ENCODE results near the gene AGAP1. TPM values are rescaled to one million over a fixed set of nuclear protein-coding genes. Genes with fewer than 3 reads are reported as not detected.

AGAP1 gene
- total RNA-seq, 1 donor from 2014 or later = 43.9 TPM

DNA sequence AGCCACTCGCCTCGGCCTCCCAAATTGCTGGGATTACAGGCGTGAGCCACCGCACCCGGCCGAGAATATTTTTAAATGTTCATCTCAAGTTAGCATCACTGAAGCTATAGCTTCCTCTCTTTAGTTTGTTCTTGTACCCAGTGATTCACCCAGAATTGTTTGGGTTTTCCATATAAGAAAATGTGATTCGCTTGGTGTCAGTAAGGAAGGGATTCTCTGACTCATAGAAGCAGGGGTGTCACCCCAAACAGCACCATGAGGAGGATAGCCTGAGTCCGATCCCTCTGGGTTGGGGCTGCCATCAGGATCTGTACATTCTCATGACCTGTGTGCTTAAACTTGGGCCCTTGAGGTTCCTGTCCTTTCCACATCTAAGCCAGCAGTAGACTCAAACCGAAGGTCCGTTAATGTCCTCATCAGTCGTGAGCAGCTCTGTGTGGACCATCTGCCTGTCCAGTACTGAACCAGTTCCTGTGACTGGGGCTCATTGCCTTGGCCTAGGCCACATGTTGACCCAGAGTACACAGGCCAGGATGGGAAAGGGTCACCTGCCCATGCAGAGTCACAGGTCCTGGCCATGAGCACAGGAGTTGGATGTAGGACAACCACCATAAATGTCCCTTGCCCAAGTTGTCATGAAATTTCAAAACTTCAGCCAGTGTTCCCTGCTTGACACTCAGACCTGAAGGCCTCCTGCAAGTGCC is 362.5 kb downstream of the AGAP1 start:
- no peak for DNase-seq (ENCODE audit: low spot score)
- TF ChIP-seq, protein P1, sequence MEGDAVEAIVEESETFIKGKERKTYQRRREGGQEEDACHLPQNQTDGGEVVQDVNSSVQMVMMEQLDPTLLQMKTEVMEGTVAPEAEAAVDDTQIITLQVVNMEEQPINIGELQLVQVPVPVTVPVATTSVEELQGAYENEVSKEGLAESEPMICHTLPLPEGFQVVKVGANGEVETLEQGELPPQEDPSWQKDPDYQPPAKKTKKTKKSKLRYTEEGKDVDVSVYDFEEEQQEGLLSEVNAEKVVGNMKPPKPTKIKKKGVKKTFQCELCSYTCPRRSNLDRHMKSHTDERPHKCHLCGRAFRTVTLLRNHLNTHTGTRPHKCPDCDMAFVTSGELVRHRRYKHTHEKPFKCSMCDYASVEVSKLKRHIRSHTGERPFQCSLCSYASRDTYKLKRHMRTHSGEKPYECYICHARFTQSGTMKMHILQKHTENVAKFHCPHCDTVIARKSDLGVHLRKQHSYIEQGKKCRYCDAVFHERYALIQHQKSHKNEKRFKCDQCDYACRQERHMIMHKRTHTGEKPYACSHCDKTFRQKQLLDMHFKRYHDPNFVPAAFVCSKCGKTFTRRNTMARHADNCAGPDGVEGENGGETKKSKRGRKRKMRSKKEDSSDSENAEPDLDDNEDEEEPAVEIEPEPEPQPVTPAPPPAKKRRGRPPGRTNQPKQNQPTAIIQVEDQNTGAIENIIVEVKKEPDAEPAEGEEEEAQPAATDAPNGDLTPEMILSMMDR (IDR thresholded peaks at IDR 0.05; ENCODE audit: unreplicated experiment) = no peak
- Mint-ChIP-seq H3K4me3 (ENCODE audit: unreplicated experiment) (no peak overlapping the region), H3K4me1 (ENCODE audit: unreplicated experiment) (peaks cover 17% of the 10 kb centered on the region), H3K27me3 (ENCODE audit: unreplicated experiment) (peaks cover 2% of the 10 kb centered on the region), H3K27ac (ENCODE audit: unreplicated experiment) (no peak overlapping the region), H3K36me3 (ENCODE audit: low read depth, unreplicated experiment) (no peaks in the 10 kb centered on the region), H3K9me3 (ENCODE audit: unreplicated experiment) (no peaks in the 10 kb centered on the region)

DNA sequence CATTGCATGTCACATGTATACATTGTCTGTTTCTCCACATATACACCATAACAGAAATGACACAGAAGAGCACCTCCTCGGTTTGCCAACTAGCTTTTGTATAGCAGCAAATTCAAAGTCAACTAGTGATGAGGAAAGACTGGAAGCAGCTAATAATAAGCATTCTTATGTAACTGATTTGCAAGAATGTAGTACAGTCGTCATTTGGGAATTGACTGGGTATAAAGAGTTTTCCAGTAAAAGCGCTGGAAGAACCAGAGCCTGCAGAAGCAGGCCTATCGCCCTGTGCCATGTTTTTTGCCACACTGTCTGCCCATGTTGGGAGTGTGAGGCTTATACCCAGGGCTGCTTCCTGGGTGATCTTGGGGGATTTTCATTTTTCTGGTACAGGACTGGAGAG is 363.8 kb downstream of the AGAP1 start:
- H3K27me3 Mint-ChIP-seq (ENCODE audit: unreplicated experiment) = peaks cover 4% of the 10 kb centered on the region
- H3K4me1 Mint-ChIP-seq (ENCODE audit: unreplicated experiment) = peaks cover 13% of the 10 kb centered on the region
- DNase-seq (ENCODE audit: low spot score) = no peak
- no peaks in the 10 kb centered on the region for H3K36me3 Mint-ChIP-seq (ENCODE audit: low read depth, unreplicated experiment)
- TF ChIP-seq, protein P1 (IDR thresholded peaks at IDR 0.05; ENCODE audit: unreplicated experiment) = no peak
- no peak overlapping the region for H3K4me3 Mint-ChIP-seq (ENCODE audit: unreplicated experiment)
- no peaks in the 10 kb centered on the region for H3K9me3 Mint-ChIP-seq (ENCODE audit: unreplicated experiment)
- no peak overlapping the region for H3K27ac Mint-ChIP-seq (ENCODE audit: unreplicated experiment)

DNA sequence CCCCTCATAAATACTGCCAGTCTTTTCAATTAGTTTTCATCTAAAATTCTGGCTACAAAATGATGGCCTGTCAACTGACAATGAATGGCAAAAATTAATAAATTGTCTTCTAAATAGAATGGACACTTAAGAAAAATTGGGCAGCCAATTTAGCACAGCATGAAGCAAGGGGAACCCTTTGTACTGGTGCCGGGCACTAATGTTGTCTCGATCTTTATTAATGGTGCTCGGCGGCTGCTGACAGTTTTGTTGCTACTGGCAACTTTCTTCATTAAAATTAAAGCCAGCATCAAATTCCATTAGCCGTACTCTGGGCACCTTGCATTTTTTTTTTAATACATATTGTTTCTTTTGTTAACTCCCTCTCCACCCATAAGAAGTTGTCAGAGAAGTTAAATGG is 365.0 kb downstream of the AGAP1 start:
- H3K27ac Mint-ChIP-seq (ENCODE audit: unreplicated experiment) = no peak overlapping the region
- no peaks in the 10 kb centered on the region for H3K36me3 Mint-ChIP-seq (ENCODE audit: low read depth, unreplicated experiment)
- DNase-seq (ENCODE audit: low spot score) = no peak
- TF ChIP-seq, protein P1 (IDR thresholded peaks at IDR 0.05; ENCODE audit: unreplicated experiment) = no peak
- no peaks in the 10 kb centered on the region for H3K9me3 Mint-ChIP-seq (ENCODE audit: unreplicated experiment)
- peaks cover 5% of the 10 kb centered on the region for H3K27me3 Mint-ChIP-seq (ENCODE audit: unreplicated experiment)
- no peak overlapping the region for H3K4me3 Mint-ChIP-seq (ENCODE audit: unreplicated experiment)
- peaks cover 15% of the 10 kb centered on the region for H3K4me1 Mint-ChIP-seq (ENCODE audit: unreplicated experiment)

DNA sequence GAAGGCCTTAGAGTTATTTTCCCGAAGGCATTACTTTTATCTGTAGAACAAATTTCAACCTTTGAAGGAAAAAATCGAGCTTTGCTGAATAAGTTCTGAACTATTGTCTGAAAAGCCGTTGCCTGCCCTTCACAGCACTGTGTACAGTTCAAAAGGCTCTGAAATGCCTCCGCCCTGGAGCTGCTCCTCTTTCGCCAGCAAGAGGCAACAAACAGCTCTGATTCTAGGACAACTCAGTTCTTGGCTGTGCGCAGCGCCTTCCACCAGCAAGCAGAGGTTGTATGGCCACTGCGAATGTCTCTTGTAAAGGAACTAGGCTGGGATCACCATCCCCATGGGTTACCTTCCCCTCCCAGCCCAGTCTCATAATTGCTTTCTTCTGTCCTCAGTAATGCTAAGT is 365.8 kb downstream of the AGAP1 start:
- Mint-ChIP-seq H3K4me1 (ENCODE audit: unreplicated experiment) (peaks cover 23% of the 10 kb centered on the region), H3K4me3 (ENCODE audit: unreplicated experiment) (no peak overlapping the region), H3K27ac (ENCODE audit: unreplicated experiment) (peak overlapping the region; percentile 90), H3K27me3 (ENCODE audit: unreplicated experiment) (peaks cover 5% of the 10 kb centered on the region), H3K9me3 (ENCODE audit: unreplicated experiment) (no peaks in the 10 kb centered on the region), H3K36me3 (ENCODE audit: low read depth, unreplicated experiment) (no peaks in the 10 kb centered on the region)
- no peak for DNase-seq (ENCODE audit: low spot score)
- TF ChIP-seq, protein P1 (IDR thresholded peaks at IDR 0.05; ENCODE audit: unreplicated experiment) = no peak

DNA sequence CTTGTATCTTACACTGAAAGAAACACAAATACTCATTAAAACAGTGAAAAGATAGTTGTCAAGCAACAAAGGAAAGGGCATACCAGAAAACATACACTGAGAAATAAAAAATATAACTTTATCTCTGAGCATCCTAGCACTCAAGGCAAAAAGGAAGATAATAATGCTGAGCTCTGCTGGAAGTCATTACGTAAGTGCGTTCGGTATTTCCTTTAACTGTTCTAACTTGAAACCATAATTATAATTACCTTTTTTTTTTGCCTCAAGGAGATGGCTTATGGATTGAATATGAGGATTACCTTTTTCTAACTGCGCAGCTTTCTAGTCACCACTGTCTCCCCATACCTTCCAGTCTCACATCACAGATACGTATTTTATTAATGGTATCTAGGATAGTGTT is 366.3 kb downstream of the AGAP1 start:
- H3K27ac Mint-ChIP-seq (ENCODE audit: unreplicated experiment) = peak overlapping the region; percentile 90
- H3K4me3 Mint-ChIP-seq (ENCODE audit: unreplicated experiment) = no peak overlapping the region
- H3K27me3 Mint-ChIP-seq (ENCODE audit: unreplicated experiment) = peaks cover 5% of the 10 kb centered on the region
- no peaks in the 10 kb centered on the region for H3K36me3 Mint-ChIP-seq (ENCODE audit: low read depth, unreplicated experiment)
- H3K9me3 Mint-ChIP-seq (ENCODE audit: unreplicated experiment) = no peaks in the 10 kb centered on the region
- peaks cover 26% of the 10 kb centered on the region for H3K4me1 Mint-ChIP-seq (ENCODE audit: unreplicated experiment)
- TF ChIP-seq, protein P1 (IDR thresholded peaks at IDR 0.05; ENCODE audit: unreplicated experiment) = no peak
- DNase-seq (ENCODE audit: low spot score) = no peak
